ENCODE data around the gene TSHZ3. TPM values are rescaled to one million over a fixed set of nuclear protein-coding genes. Genes with fewer than 3 reads are reported as not detected.

TSHZ3 gene
- total RNA-seq, 1 experiment from 2014 or later, result not detected

DNA sequence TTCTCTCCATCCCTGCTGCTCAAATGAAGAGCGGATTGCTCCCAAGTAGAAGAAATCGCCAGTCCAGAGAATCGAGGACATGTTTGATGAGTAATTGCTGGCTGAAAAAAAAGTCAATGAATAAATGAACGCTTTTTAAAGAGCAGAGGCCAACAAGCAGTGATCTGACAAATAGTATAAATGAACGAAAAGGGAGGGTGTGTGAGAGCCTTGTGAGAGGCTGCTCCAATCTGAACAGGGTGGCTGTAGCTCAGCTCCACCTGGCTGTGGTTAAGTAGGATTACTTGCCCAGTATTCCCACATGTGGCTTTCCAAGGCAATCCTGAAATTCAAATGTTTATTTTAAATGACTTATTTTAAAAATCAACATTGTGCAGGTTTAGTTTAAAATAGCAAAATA lies 117.1 kb downstream of the TSHZ3 start:
- BruUV-seq (replicated peaks), result no TSS peak
- intact Hi-C loops (cut with micrococcal nuclease), result no loop called here
- Mint-ChIP-seq H3K27ac (ENCODE audit: low read depth, unreplicated experiment) (no peak overlapping the region), H3K4me1 (ENCODE audit: insufficient read depth, unreplicated experiment) (no peaks in the 10 kb centered on the region), H3K27me3 (ENCODE audit: insufficient read depth, unreplicated experiment) (no peaks in the 10 kb centered on the region), H3K36me3 (ENCODE audit: insufficient read depth, unreplicated experiment) (no peaks in the 10 kb centered on the region), H3K9me3 (ENCODE audit: unreplicated experiment) (peaks cover 32% of the 10 kb centered on the region), H3K4me3 (ENCODE audit: unreplicated experiment) (no peak overlapping the region)
- ChIA-PET CTCF (no interaction called here), POLR2A (no interaction called here)
- DNase-seq (ENCODE audit: unreplicated experiment), result no peak
- TF ChIP-seq, protein P1, sequence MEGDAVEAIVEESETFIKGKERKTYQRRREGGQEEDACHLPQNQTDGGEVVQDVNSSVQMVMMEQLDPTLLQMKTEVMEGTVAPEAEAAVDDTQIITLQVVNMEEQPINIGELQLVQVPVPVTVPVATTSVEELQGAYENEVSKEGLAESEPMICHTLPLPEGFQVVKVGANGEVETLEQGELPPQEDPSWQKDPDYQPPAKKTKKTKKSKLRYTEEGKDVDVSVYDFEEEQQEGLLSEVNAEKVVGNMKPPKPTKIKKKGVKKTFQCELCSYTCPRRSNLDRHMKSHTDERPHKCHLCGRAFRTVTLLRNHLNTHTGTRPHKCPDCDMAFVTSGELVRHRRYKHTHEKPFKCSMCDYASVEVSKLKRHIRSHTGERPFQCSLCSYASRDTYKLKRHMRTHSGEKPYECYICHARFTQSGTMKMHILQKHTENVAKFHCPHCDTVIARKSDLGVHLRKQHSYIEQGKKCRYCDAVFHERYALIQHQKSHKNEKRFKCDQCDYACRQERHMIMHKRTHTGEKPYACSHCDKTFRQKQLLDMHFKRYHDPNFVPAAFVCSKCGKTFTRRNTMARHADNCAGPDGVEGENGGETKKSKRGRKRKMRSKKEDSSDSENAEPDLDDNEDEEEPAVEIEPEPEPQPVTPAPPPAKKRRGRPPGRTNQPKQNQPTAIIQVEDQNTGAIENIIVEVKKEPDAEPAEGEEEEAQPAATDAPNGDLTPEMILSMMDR (IDR thresholded peaks at IDR 0.05; ENCODE audit: unreplicated experiment), result no peak

DNA sequence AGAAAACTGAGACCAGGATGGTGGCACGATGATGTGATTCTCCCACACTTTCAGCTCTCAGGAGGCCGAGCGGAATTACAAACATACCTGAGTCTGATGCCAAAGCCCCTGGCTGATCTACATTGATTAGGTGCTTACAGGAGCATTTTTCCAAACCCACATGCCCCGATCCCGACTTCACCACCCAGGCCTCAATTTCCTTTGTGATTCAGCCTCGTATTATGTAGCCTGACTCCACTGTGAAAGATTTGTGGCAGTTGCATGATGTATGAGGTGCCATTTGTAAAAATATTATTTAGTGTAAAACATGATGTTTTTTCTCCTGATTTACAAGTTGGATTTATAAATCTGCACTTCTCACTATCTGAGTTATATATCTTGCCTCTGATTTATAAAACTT lies 118.0 kb downstream of the TSHZ3 start:
- no TSS peak for BruUV-seq (replicated peaks)

DNA sequence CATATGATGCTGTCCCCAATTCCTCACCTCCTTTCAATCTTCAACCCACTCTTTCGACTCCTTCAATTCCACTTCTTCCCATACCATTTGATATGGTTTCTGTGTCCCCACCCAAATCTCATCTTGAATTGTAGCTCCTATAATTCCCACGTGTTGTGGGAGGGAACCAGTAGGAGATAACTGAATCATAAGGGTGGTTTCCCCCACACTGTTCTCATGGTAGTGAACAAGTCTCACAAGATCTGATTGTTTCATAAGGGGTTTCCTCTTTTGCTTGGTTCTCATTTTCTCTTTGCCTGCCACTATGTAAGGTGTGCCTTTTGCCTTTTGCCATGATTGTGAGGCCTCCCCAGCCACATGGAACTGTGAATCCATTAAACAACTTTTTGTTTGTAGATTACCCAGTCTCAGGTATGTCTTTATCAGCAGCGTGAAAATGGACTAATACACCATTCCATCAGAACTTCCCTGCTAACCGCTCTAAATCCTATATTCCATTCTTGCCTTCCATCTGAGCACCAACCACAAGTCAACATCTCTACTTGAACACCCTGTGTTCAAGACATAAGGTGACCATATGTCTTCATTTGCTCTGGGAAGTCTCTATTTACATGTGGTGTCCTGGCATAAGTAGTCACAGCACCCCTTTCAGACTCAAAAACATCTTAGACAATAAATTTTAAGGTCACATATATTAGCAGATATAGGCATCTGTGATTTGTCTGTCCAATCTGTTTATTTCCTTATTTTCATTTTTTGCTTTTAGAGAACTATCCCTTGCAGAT lies 122.9 kb downstream of the TSHZ3 start:
- H3K27ac Mint-ChIP-seq (ENCODE audit: low read depth, unreplicated experiment), result no peak overlapping the region
- no peaks in the 10 kb centered on the region for H3K4me1 Mint-ChIP-seq (ENCODE audit: insufficient read depth, unreplicated experiment)
- no peak overlapping the region for H3K4me3 Mint-ChIP-seq (ENCODE audit: unreplicated experiment)
- DNase-seq (ENCODE audit: unreplicated experiment), result no peak
- TF ChIP-seq, protein P1 (IDR thresholded peaks at IDR 0.05; ENCODE audit: unreplicated experiment), result no peak
- intact Hi-C loops (cut with micrococcal nuclease), result no loop called here
- ChIA-PET POLR2A (no interaction called here), CTCF (no interaction called here)
- H3K36me3 Mint-ChIP-seq (ENCODE audit: insufficient read depth, unreplicated experiment), result no peaks in the 10 kb centered on the region
- no peaks in the 10 kb centered on the region for H3K27me3 Mint-ChIP-seq (ENCODE audit: insufficient read depth, unreplicated experiment)
- BruUV-seq (replicated peaks), result no TSS peak
- H3K9me3 Mint-ChIP-seq (ENCODE audit: unreplicated experiment), result peaks cover 30% of the 10 kb centered on the region

More for the DNA sequence above, 118.0 kb downstream of the TSHZ3 start:
- no peaks in the 10 kb centered on the region for H3K27me3 Mint-ChIP-seq (ENCODE audit: insufficient read depth, unreplicated experiment)
- ChIA-PET CTCF (no interaction called here), POLR2A (no interaction called here)
- H3K27ac Mint-ChIP-seq (ENCODE audit: low read depth, unreplicated experiment), result no peak overlapping the region
- no peaks in the 10 kb centered on the region for H3K4me1 Mint-ChIP-seq (ENCODE audit: insufficient read depth, unreplicated experiment)
- peaks cover 39% of the 10 kb centered on the region for H3K9me3 Mint-ChIP-seq (ENCODE audit: unreplicated experiment)
- intact Hi-C loops (cut with micrococcal nuclease), result no loop called here
- H3K36me3 Mint-ChIP-seq (ENCODE audit: insufficient read depth, unreplicated experiment), result no peaks in the 10 kb centered on the region
- TF ChIP-seq, protein P1 (IDR thresholded peaks at IDR 0.05; ENCODE audit: unreplicated experiment), result no peak
- no peak for DNase-seq (ENCODE audit: unreplicated experiment)
- no peak overlapping the region for H3K4me3 Mint-ChIP-seq (ENCODE audit: unreplicated experiment)

All from MCF 10A (cell line).